GM21447 (cell line): ENCODE results near the gene PRR11.
"Not testable (repeated sequence)": the region's sequence is repeated elsewhere in the genome, so short reads cannot be mapped to it uniquely, and the experiment has no call there.

Experiments
- ATAC-seq: cut with Tn5 transposase; IDR thresholded peaks from one replicate; pipeline ENCODE4 v1.9.1; 2021; ENCODE audit not compliant: unreplicated experiment

PRR11 gene

DNA sequence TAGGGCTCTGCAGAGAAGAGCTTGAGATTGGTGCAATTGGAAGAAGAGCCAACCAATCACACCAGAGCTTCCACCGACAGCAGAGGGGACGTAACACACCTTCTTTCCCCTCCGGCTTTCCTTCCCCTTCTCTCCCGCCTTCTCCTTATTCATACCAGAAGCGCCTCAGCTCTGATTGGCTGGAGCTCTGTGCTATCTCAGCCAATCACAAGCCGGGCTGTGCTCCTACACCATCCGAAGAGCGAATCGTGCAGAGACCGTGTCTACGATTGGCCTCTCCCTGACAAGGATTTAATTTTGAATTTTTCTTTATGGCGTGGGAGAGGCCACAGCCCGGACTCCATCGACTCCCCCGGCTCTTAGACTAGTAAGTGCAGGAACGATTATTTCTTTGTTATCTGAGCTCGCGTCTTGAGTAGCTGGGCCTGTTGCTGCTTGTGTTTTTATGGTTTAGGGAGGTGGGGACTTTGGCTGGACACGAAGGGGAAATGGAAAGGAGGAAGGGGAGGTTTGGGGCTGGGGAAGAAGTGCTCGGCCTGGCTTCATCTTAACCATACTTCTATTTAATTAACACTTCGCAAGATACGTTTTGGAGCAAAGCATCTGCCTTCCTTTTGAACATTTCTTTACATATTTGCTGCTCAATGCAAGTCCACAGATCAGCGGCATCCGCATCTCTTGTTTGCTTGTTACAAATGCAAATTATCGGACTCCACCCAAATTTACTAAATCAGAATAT is at the start of gene PRR11:
Gene PRR11 (plus strand): TSS at position 308 of the 739 bp plus-strand sequence. CDS start 14,007 bp downstream, outside the sequence.
- peak; percentile 88 for ATAC-seq

DNA sequence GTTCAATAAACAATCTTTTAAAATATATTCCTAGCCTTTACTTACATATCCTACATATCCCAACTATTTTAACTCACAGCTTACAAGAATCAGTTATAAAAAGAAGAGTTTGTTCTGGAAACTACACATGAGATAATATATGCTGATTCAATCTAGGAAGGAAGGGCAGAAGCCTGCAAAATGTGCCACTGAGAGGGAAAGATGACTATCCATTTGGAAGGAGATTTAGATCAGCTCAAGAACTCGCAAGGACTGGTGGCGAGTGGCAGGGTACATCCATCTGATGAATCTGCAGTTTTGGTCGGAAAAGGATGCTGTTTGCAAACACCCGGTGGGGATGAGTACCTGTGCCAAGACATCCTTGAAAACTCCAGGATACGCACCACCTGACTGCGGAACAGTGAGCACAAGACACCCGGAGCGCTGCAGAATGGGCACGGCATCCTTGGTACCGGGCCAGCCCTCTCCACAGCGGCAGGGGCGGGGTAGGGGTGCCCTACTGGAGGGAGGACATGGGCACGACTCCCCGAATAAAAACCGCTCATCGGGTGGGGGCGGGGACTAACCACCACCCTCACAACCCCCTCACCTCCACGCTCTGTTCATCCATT is 49.6 kb upstream of the PRR11 start:
- ATAC-seq, result peak; percentile 31

DNA sequence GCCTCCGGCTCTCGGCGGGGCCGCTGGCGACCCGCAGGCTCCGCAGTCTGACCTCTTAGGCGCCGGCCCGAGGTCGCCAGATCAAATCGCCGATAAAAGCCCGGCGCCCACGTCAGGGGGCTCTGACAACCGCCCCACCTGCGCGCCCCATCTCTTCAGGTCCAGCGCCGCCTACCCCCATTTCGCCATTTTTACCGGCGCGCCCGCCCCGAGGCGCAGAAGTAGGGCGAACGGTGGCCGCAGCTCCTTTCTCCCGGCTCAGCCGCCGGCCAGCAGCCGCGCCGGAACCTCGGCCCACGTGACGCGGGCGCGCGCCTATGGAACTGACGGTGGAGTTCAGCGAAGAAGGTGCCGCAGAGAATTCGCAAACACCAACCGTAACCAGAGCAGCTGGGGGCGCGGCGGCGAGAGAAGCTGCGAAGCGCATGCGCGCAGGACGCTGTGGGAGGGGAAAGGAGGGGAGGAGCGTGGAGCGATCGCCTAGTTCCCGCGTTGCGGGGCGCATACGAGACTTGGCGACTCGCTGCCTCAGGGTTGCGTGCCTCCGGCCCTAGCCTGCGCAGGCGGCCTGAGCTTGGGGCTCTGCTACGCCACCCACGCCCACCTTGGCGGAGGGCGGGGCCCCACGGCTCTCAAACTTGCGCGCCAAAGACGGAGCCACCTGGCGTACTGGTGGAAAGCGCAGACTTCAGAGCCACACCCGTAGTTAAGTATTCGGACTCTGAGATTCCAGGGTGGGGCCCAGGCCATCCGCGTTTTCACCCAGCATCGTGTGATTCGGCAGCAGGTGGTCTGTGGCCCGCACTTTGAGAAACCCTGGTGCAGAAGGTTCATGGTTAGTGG is 48.9 kb upstream of the PRR11 start, which contains the start of gene TRIM37:
Gene TRIM37 (minus strand): TSS at position 418 of the 843 bp plus-strand sequence. CDS start 419 bp downstream, outside the sequence.
- peak; percentile 88 for ATAC-seq

DNA sequence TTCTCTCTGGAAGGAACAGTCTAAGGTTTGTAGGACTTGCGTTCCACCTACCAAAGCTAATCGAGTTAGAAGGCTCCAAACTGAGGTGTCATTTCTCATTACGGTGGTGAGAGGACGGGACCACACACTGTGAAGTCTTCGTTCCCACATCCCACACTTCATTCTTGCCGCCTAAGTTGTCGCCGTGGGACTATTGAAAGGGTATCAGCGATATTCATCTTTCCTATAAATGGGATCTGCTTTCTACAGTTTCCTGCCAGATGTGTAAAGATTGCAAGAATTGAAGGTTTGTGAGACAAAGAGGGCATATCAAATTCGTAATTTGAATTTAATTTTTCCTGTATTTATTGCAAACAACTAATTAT is 48.3 kb upstream of the PRR11 start:
- no peak for ATAC-seq

GRCh38 chr17:59108400-59109102 is 47.0 kb upstream of the PRR11 start:
- ATAC-seq, result no peak

- ATAC-seq, result no peak
These were observed 44.6 kb upstream of the PRR11 start for GRCh38 chr17:59110973-59111372.

- ATAC-seq, result no peak
These were observed 44.0 kb upstream of the PRR11 start for GRCh38 chr17:59111539-59111938.

DNA sequence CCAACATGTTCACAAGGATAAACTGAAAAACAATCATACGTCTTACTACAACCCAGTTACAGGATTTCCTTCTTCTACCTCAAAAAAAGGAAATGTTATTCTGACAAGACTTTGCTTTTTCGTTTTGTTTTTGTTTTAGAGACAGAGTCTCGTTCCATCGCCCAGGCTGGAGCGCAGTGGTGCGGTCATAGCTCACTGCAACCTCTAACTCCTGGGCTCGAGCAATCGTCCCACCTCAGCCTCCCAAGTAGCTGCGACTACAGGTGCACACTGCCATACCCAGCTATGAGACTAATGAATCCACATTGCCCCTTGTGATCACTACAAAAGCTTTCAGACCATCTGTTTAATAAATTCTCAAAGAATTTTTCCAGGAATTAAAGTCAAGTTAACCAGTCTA is 40.1 kb upstream of the PRR11 start:
- no peak for ATAC-seq

- no peak for ATAC-seq
These were observed 33.6 kb upstream of the PRR11 start for GRCh38 chr17:59121901-59122480.

GRCh38 chr17:59124665-59125064 is 30.9 kb upstream of the PRR11 start:
- ATAC-seq, result no peak

- ATAC-seq, result no peak
These were observed 28.6 kb upstream of the PRR11 start for GRCh38 chr17:59126809-59127417.

GRCh38 chr17:59129814-59130213 is 25.7 kb upstream of the PRR11 start:
- ATAC-seq, result no peak

DNA sequence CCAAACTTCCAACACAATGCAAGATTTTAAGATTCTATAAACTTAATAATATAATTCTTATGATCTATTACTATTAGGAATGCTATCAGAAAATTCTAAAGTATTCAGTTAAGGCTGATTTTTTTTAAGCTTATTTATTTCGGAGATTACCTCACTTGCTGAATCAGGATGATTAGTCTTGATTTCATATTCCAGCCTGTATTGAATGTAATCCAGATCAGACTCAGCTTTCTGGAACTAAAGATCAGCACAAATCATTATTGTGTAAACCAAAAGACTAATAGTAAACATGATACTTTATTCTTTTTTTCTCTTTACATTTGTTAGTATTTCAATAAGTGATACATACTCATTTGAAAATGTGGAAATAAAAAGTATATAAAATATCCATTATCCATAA is 24.4 kb upstream of the PRR11 start:
- no peak for ATAC-seq

- not testable (repeated sequence) for ATAC-seq
These were observed 17.2 kb upstream of the PRR11 start for GRCh38 chr17:59138339-59138738.

DNA sequence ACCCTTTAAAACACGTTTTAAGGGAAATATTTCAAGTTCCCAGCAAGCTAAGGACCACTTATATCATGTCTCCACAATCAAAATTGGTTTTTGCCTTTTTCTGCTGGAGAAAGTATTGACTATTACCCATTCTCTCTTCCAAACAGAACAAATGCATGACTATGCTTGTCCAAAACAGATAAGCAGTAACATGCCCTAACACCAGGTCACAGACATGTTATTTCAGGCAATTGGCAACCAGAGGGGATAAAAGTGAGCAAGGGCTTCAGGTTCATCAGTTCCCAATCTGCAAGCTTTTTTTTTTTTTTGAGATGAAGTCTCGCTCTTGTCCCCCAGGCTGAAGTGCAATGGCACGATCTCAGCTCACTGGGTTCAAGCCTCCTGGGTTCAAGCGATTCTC is 15.6 kb upstream of the PRR11 start:
- no peak for ATAC-seq

GRCh38 chr17:59141860-59142259 is 13.7 kb upstream of the PRR11 start:
- ATAC-seq, result no peak

GRCh38 chr17:59145571-59146096 is 9.9 kb upstream of the PRR11 start:
- no peak for ATAC-seq

DNA sequence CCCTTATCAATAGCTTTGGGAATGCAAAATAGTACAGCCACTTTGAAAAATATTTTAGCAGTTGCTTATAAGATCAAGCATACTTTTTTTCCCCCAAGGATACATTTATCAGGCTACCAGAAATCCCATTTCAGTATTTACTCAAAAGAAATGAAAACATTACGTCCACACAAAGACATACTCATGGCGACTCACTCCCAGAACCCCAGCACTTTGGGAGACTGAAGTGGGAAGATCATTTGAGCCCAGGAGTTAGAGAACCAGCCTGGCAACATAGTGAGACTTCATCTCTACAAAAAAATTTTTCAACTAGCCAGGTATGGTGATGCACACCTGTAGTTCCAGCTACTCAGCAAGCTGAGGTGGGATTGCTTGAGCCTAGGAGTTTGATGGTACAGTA is 6.5 kb upstream of the PRR11 start:
- ATAC-seq, result no peak

DNA sequence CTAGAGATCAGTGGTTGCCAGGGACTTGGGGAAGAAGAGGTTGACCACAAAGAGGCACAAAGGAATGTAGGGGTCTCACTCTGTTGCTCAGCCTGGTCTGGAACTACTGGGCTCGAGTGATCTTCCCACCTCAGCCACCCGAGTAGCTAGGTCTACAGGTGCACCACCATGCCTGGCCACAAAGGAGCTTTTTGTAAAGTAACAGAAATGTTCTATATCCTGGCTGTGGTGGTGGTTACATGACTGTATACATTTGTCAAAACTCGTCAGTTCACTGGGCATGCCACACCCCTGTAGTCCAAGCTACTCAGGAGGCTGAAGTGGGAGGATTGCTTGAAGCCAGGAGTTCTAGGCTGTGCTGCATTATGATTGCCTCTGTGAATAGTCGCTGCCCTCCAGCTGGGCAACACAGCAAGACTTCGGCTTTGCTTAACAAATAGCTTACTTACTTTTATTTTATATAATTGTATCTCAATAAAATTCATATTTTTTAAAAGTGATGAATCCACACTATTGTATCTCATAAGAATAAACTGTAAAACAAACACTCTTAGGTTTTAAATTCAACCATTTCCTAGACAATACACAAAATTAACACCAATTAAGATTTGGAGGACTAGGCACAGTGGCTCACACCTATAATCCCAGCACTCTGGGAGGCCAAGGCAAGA is 5.6 kb upstream of the PRR11 start:
- no peak for ATAC-seq

- ATAC-seq, result no peak
These were observed 4.5 kb upstream of the PRR11 start for GRCh38 chr17:59151006-59151405.
